Omental fat pad (tissue), 4 donors: ENCODE data around the gene EHBP1. TPM values are rescaled to one million over a fixed set of nuclear protein-coding genes. Genes with fewer than 3 reads are reported as not detected.

Experiments used
- ATAC-seq: fragments of 150-250 bp; one replicate; pipeline ENCODE4 v1.9.1; 2016; ENCODE audit warnings: mild to moderate bottlenecking, moderate library complexity; ENCODE audit not compliant: low FRiP score
- DNase-seq: peaks from one replicate; pipeline ENCODE4 v3.0.0-alpha.2; 2019; ENCODE audit warnings: low spot score
- CTCF ChIP-seq, 3 donors: fragments of 450-650 bp; IDR thresholded peaks; one replicate each; pipeline ENCODE4 v1.5.1; 2016 to 2017; ENCODE audit warnings: antibody characterized with exemption in 3 of 3, mild to moderate bottlenecking in 3 of 3, moderate library complexity in 2 of 3
- total RNA-seq, 4 donors: library from RNA; depleted of rRNA; stranded (reverse); fragments of >200 nt; gene quantifications; one replicate each; pipeline ENCODE4 v1.1.0, GENCODE V29; 2016

The EHBP1 gene
- total RNA-seq, 4 donors from 2014 or later: 60.9 to 91.3 (median 78.6) TPM

- ATAC-seq (no peak), DNase-seq (no peak)
- no peak for TF ChIP-seq CTCF (IDR thresholded peaks at IDR 0.05)
Observed at GRCh38 chr2:63044362-63045327, 339.1 kb downstream of the EHBP1 start.

GRCh38 chr2:63046552-63046951, 341.0 kb downstream of the EHBP1 start:
- DNase-seq (no peak), ATAC-seq (no peak)
- no peak for TF ChIP-seq CTCF (IDR thresholded peaks at IDR 0.05)

- no peak for TF ChIP-seq CTCF (IDR thresholded peaks at IDR 0.05)
- no peak for ATAC-seq
- DNase-seq: no peak
Observed at GRCh38 chr2:63046961-63047320, 341.4 kb downstream of the EHBP1 start.

GRCh38 chr2:63047321-63048279, 342.1 kb downstream of the EHBP1 start:
- no peak for TF ChIP-seq CTCF (IDR thresholded peaks at IDR 0.05)
- DNase-seq (no peak), ATAC-seq (no peak)

GRCh38 chr2:63048367-63049171, 343.1 kb downstream of the EHBP1 start:
- TF ChIP-seq CTCF (IDR thresholded peaks at IDR 0.05): no peak
- ATAC-seq (no peak), DNase-seq (no peak)

GRCh38 chr2:63049211-63049969, 343.9 kb downstream of the EHBP1 start:
- DNase-seq (no peak), ATAC-seq (no peak)
- no peak for TF ChIP-seq CTCF (IDR thresholded peaks at IDR 0.05)
